IMR-90 (cell line): ENCODE data around the gene MNT. TPM values are rescaled to one million over a fixed set of nuclear protein-coding genes. Genes with fewer than 3 reads are reported as not detected.

Source experiments
- ATAC-seq: fragments of 200-7000 bp; cut with Tn5 transposase; 2 replicates; pipeline ENCODE4 v1.9.1; 2020; ENCODE audit warnings: low read depth, mild to moderate bottlenecking, moderate library complexity
- BruUV-seq: library from RNA; stranded (reverse); fragments of 400-500 nt; replicated peaks from 2 replicates; lab custom pipeline; 2021; lab: Mats Ljungman, UMichigan
- CTCF ChIA-PET: fragments of 300-600 bp; formaldehyde crosslinking; extraction: SDS; loops from one replicate; lab custom pipeline; 2021; ENCODE audit warnings: antibody characterized with exemption; lab: Yijun Ruan, JAX
- POLR2A ChIA-PET: fragments of 300-600 bp; sonication (Branson Sonifier 250); formaldehyde crosslinking; loops from one replicate; lab custom pipeline; 2022; ENCODE audit warnings: antibody characterized with exemption; ENCODE audit not compliant: unreplicated experiment; lab: Charles Lee
- DNase-seq: peaks from one replicate; pipeline ENCODE4 v3.0.0; 2013
- H2AFZ ChIP-seq: replicated peaks from 2 replicates; pipeline ENCODE3; 2013; ENCODE audit warnings: low read length, mild to moderate bottlenecking; ENCODE audit not compliant: poor library complexity
- H2AK5ac ChIP-seq: 2 replicates; pipeline ENCODE4 v1.6.1; 2013; ENCODE audit warnings: low read depth, low read length, inconsistent platforms
- H2AK9ac ChIP-seq: replicated peaks from 2 replicates; pipeline ENCODE3; 2013; ENCODE audit warnings: mild to moderate bottlenecking, low read depth, low read length, moderate library complexity; ENCODE audit not compliant: poor library complexity
- H2BK120ac ChIP-seq: 2 replicates; pipeline ENCODE4 v1.6.1; 2013; ENCODE audit warnings: low read depth, low read length, inconsistent platforms
- H2BK15ac ChIP-seq: 3 replicates; pipeline ENCODE4 v1.6.1; 2013; ENCODE audit warnings: low read depth, low read length, inconsistent platforms
- H2BK20ac ChIP-seq: 2 replicates; pipeline ENCODE4 v1.6.1; 2013; ENCODE audit warnings: low read depth, mild to moderate bottlenecking, inconsistent platforms, low read length, moderate library complexity
- H2BK5ac ChIP-seq: 2 replicates; pipeline ENCODE4 v1.6.1; 2013; ENCODE audit warnings: mild to moderate bottlenecking, low read depth, low read length, inconsistent platforms; ENCODE audit not compliant: poor library complexity, severe bottlenecking
- H3K14ac ChIP-seq: replicated peaks from 2 replicates; pipeline ENCODE4 v1.6.1; 2013; ENCODE audit warnings: low read depth, low read length, inconsistent platforms
- H3K18ac ChIP-seq: 2 replicates; pipeline ENCODE4 v1.6.1; 2013; ENCODE audit warnings: low read depth, low read length, control low read depth
- H3K23ac ChIP-seq: 2 replicates; pipeline ENCODE4 v1.6.1; 2013; ENCODE audit warnings: low read depth, low read length, inconsistent platforms
- H3K27ac ChIP-seq: 2 replicates; pipeline ENCODE4 v1.5.1; 2013; ENCODE audit warnings: mild to moderate bottlenecking, control low read depth, low read length; ENCODE audit not compliant: insufficient read depth
- H3K27me3 ChIP-seq: 2 replicates; pipeline ENCODE4 v1.6.1; 2013; ENCODE audit warnings: low read length; ENCODE audit not compliant: control insufficient read depth, insufficient read depth
- H3K36me3 ChIP-seq: 2 replicates; pipeline ENCODE4 v1.6.1; 2013; ENCODE audit warnings: low read length, mixed read lengths; ENCODE audit not compliant: control insufficient read depth, insufficient read depth
- H3K4ac ChIP-seq: 2 replicates; pipeline ENCODE4 v1.6.1; 2013; ENCODE audit warnings: low read depth, low read length, inconsistent platforms
- H3K4me1 ChIP-seq: 2 replicates; pipeline ENCODE4 v1.6.1; 2013; ENCODE audit warnings: low read length, mixed read lengths; ENCODE audit not compliant: control insufficient read depth, insufficient read depth
- H3K4me2 ChIP-seq: 2 replicates; pipeline ENCODE4 v1.6.1; 2013; ENCODE audit warnings: low read depth, mild to moderate bottlenecking, control low read depth, low read length, moderate library complexity
- H3K4me3 ChIP-seq: 2 replicates; pipeline ENCODE4 v1.5.1; 2013; ENCODE audit warnings: low read depth, mild to moderate bottlenecking, control low read depth, low read length, moderate library complexity; ENCODE audit not compliant: insufficient read depth
- H3K56ac ChIP-seq: 2 replicates; pipeline ENCODE4 v1.6.1; 2013; ENCODE audit warnings: low read length, inconsistent platforms; ENCODE audit not compliant: insufficient read depth; ENCODE audit errors: extremely low read depth
- H3K79me1 ChIP-seq, 2 experiments: 2 replicates each; pipeline ENCODE4 v1.6.1; 2013; ENCODE audit warnings: low read length in 2 of 2, inconsistent platforms in 1 of 2, low read depth in 1 of 2
- H3K9ac ChIP-seq: 2 replicates; pipeline ENCODE4 v1.6.1; 2013; ENCODE audit warnings: low read depth, low read length, control low read depth
- H3K9me1 ChIP-seq: 2 replicates; pipeline ENCODE4 v1.6.1; 2013; ENCODE audit warnings: low read length, inconsistent platforms; ENCODE audit not compliant: insufficient read depth
- H3K9me3 ChIP-seq: 2 replicates; pipeline ENCODE4 v1.6.1; 2013; ENCODE audit warnings: low read length; ENCODE audit not compliant: control insufficient read depth, insufficient read depth
- H4K20me1 ChIP-seq: 2 replicates; pipeline ENCODE4 v1.6.1; 2013; ENCODE audit warnings: low read length, inconsistent platforms; ENCODE audit not compliant: insufficient read depth
- H4K5ac ChIP-seq: 2 replicates; pipeline ENCODE4 v1.6.1; 2013; ENCODE audit warnings: mild to moderate bottlenecking, low read depth, low read length, control low read depth
- H4K8ac ChIP-seq, 2 experiments: 2 replicates each; pipeline ENCODE4 v1.6.1; 2013; ENCODE audit warnings: low read depth in 2 of 2, low read length in 2 of 2, control low read depth in 1 of 2, inconsistent platforms in 1 of 2
- H4K91ac ChIP-seq: 2 replicates; pipeline ENCODE4 v1.6.1; 2013; ENCODE audit warnings: low read depth, low read length, inconsistent platforms; ENCODE audit not compliant: insufficient read depth
- BHLHE40 ChIP-seq: fragments of 150-350 bp; IDR thresholded peaks from 2 replicates; pipeline ENCODE4 v1.6.1; 2016; ENCODE audit warnings: mild to moderate bottlenecking, low read depth, low read length
- CEBPB ChIP-seq: IDR thresholded peaks from 2 replicates; pipeline ENCODE4 v1.6.1; 2012; ENCODE audit warnings: low read depth, low read length, improper control_type of control experiment
- CHD1 ChIP-seq: IDR thresholded peaks from 2 replicates; pipeline ENCODE4 v1.6.1; 2012; ENCODE audit warnings: low read depth, low read length, improper control_type of control experiment
- MAZ ChIP-seq: IDR thresholded peaks from 2 replicates; pipeline ENCODE4 v1.6.1; 2012; ENCODE audit warnings: low read depth, mild to moderate bottlenecking, low read length, improper control_type of control experiment, moderate library complexity, borderline replicate concordance
- RCOR1 ChIP-seq: IDR thresholded peaks from 2 replicates; pipeline ENCODE4 v1.6.1; 2012; ENCODE audit warnings: mild to moderate bottlenecking, low read length, improper control_type of control experiment; ENCODE audit not compliant: insufficient replicate concordance
- RFX5 ChIP-seq: IDR thresholded peaks from 2 replicates; pipeline ENCODE4 v1.8.0; 2012; ENCODE audit warnings: low read depth, mild to moderate bottlenecking, low read length, moderate library complexity
- SMC3 ChIP-seq: fragments of 150-350 bp; IDR thresholded peaks from 2 replicates; pipeline ENCODE4 v1.6.1; 2016; ENCODE audit warnings: low read depth, mild to moderate bottlenecking, antibody characterized with exemption, low read length, moderate library complexity
- USF2 ChIP-seq: fragments of 150-350 bp; IDR thresholded peaks from 2 replicates; pipeline ENCODE4 v1.6.1; 2017; ENCODE audit warnings: mild to moderate bottlenecking, antibody characterized with exemption, low read length, low read depth
- WGBS, 2 experiments: methylation state at CpG; one replicate each; pipeline versions ENCODE4 v1.1.5 to v1.1.7; 2013; ENCODE audit warnings: missing lambda C conversion rate in 2 of 2; ENCODE audit not compliant: insufficient read length in 1 of 2; ENCODE audit errors: extremely low coverage in 2 of 2; 5-methylcytosine and 5-hydroxymethylcytosine counted together
- dilution Hi-C: fragments of 300-500 bp; cut with HindIII; formaldehyde crosslinking; loops from one replicate; pipeline ENCODE4 v1.14.3; 2018; ENCODE audit warnings: low sequenced_read_pairs; ENCODE audit not compliant: unreplicated experiment
- in situ Hi-C: fragments of 300-500 bp; cut with MboI; formaldehyde crosslinking; loops from 3 replicates; pipeline ENCODE4 v1.14.3; 2019; ENCODE audit warnings: low sequenced_read_pairs, inconsistent platforms, mixed read lengths
- intact Hi-C: fragments of 100-400 bp; cut with micrococcal nuclease; formaldehyde crosslinking; loops from 2 replicates; pipeline ENCODE4 v1.10.0; 2022
- polyA plus RNA-seq, 3 experiments: library from polyadenylated mRNA; depleted of rRNA; stranded (reverse); fragments of >200 nt; gene quantifications; 2 replicates each; pipeline ENCODE4 v1.2.3, GENCODE V29; 2012; ENCODE audit warnings: low replicate concordance in 1 of 3
- total RNA-seq: library from RNA; depleted of rRNA; stranded (reverse); fragments of >200 nt; gene quantifications from 2 replicates; pipeline ENCODE4 v1.2.3, GENCODE V29; 2012

MNT gene
- total and polyA plus RNA-seq, 2 of the 4 experiments (the other 2 are of a cell fraction): 1.4 to 8.3 TPM

GRCh38 chr17:2387086-2388019 lies 13.5 kb downstream of the MNT start:
- intact Hi-C loops: no loop called here
- H3K18ac ChIP-seq: no peak overlapping the region
- no peak overlapping the region for H4K5ac ChIP-seq
- CTCF ChIA-PET: interaction anchor here (0.6 kb wide), 1 partner anchor 215 kb away, joined by 7 read pairs; no protein-coding TSS in a partner anchor
- H4K20me1 ChIP-seq: peaks cover 32% of the 10 kb centered on the region
- H2AK5ac ChIP-seq: no peak overlapping the region
- H3K4ac ChIP-seq: no peak overlapping the region
- POLR2A ChIA-PET: no interaction called here
- no TSS peak for BruUV-seq
- TF ChIP-seq CHD1 (no peak), CEBPB (no peak), MAZ (no peak), SMC3 (no peak), USF2 (no peak), RCOR1 (no peak), RFX5 (no peak), BHLHE40 (no peak)
- no peak overlapping the region for H3K23ac ChIP-seq
- H3K4me2 ChIP-seq: no peak overlapping the region
- H2AK9ac ChIP-seq: no peak overlapping the region
- H3K9me1 ChIP-seq: peaks cover 5% of the 10 kb centered on the region; the same call in 1 of the 2 replicates
- no peak overlapping the region for H3K9ac ChIP-seq
- H3K79me1 ChIP-seq: peaks cover 16 to 43% of the 10 kb centered on the region in 2 experiments
- no peak overlapping the region for H2BK15ac ChIP-seq
- H3K56ac ChIP-seq: no peak overlapping the region
- dilution Hi-C loops: no loop called here
- no peak overlapping the region for H3K4me3 ChIP-seq
- ATAC-seq: no peak
- no peak overlapping the region for H4K8ac ChIP-seq
- H3K4me1 ChIP-seq: peaks cover 9% of the 10 kb centered on the region
- no peaks in the 10 kb centered on the region for H3K27me3 ChIP-seq
- no peaks in the 10 kb centered on the region for H3K9me3 ChIP-seq
- H4K91ac ChIP-seq: no peak overlapping the region
- H2BK120ac ChIP-seq: no peak overlapping the region
- 94% methylated on average over 24 of the region's 41 CpGs; no CpG with 5 or more reads in 1 of the 2 experiments for WGBS, 2 experiments
- in situ Hi-C loops: no loop called here
- H2BK20ac ChIP-seq: no peak overlapping the region
- no peak overlapping the region for H2AFZ ChIP-seq
- H3K14ac ChIP-seq: no peak overlapping the region
- H3K27ac ChIP-seq: no peak overlapping the region
- peaks cover 30% of the 10 kb centered on the region; the same call in 1 of the 2 replicates for H3K36me3 ChIP-seq
- no peak overlapping the region for H2BK5ac ChIP-seq
- no peak for DNase-seq
